Activated CD4-positive, alpha-beta memory T cell treated with anti-CD3 and anti-CD28 coated beads, Interleukin-2, amount 10 ng/mL, durations not matched to agents 7 days and 5 days (primary cell): ENCODE measurements around the gene APEH. TPM values are rescaled to one million over a fixed set of nuclear protein-coding genes. Genes with fewer than 3 reads are reported as not detected.

Experiments used
- CTCF ChIA-PET: fragments of 350-600 bp; sonication (Branson Sonifier 250); formaldehyde crosslinking; loops from one replicate; lab custom pipeline; 2021; ENCODE audit warnings: antibody characterized with exemption, inconsistent platforms; lab: Charles Lee
- POLR2A ChIA-PET: fragments of 350-600 bp; sonication (Branson Sonifier 250); formaldehyde crosslinking; loops from one replicate; lab custom pipeline; 2021; ENCODE audit warnings: antibody characterized with exemption; lab: Charles Lee
- DNase-seq: peaks from one replicate; pipeline ENCODE4 v3.0.0-alpha.2; 2020
- H3K27ac Mint-ChIP-seq: one replicate; pipeline ENCODE4 v1.8.0; 2021; ENCODE audit warnings: mild to moderate bottlenecking, mixed read lengths
- H3K27me3 Mint-ChIP-seq: one replicate; pipeline ENCODE4 v1.8.0; 2021; ENCODE audit warnings: mixed read lengths
- H3K36me3 Mint-ChIP-seq: one replicate; pipeline ENCODE4 v1.8.0; 2021; ENCODE audit warnings: low read depth, mixed read lengths
- H3K4me1 Mint-ChIP-seq: one replicate; pipeline ENCODE4 v1.8.0; 2021; ENCODE audit warnings: mixed read lengths
- H3K4me3 Mint-ChIP-seq: one replicate; pipeline ENCODE4 v1.8.0; 2021; ENCODE audit warnings: mild to moderate bottlenecking, mixed read lengths
- H3K9me3 Mint-ChIP-seq: one replicate; pipeline ENCODE4 v1.8.0; 2021; ENCODE audit warnings: mixed read lengths
- total RNA-seq, 2 experiments: library from RNA; stranded (reverse); gene quantifications; one replicate each; pipeline ENCODE4 v1.2.3, GENCODE V29; 2021

APEH gene
- total RNA-seq, 2 experiments from 2014 or later = 132 to 136 TPM

GRCh38 chr3:49721596-49721895 is 47.4 kb downstream of the APEH start:
- Mint-ChIP-seq H3K9me3 (no peaks in the 10 kb centered on the region), H3K36me3 (peaks cover 36% of the 10 kb centered on the region), H3K27me3 (no peaks in the 10 kb centered on the region), H3K27ac (no peak overlapping the region), H3K4me3 (peak overlapping the region; percentile 91), H3K4me1 (peaks cover 53% of the 10 kb centered on the region)
- no peak for DNase-seq
- ChIA-PET POLR2A (interaction anchor here (1.2 kb wide), 1 partner anchor 9 kb away, joined by 4 read pairs; no protein-coding TSS in a partner anchor), CTCF (no interaction called here)

GRCh38 chr3:49721896-49722781 is 48.0 kb downstream of the APEH start:
- peak overlapping the region; percentile 91 for H3K4me3 Mint-ChIP-seq
- H3K4me1 Mint-ChIP-seq = peaks cover 53% of the 10 kb centered on the region
- peak; percentile 15 for DNase-seq
- peak overlapping the region; percentile 97 for H3K27ac Mint-ChIP-seq
- CTCF ChIA-PET = no interaction called here
- H3K9me3 Mint-ChIP-seq = no peaks in the 10 kb centered on the region
- H3K36me3 Mint-ChIP-seq = peaks cover 36% of the 10 kb centered on the region
- no peaks in the 10 kb centered on the region for H3K27me3 Mint-ChIP-seq
- POLR2A ChIA-PET = interaction anchor here (1.2 to 1.5 kb wide), 3 partner anchors 10 to 82 kb away, joined by 5 to 11 read pairs (median 6); partner anchors contain the start of genes INKA1 and IP6K1

GRCh38 chr3:49722896-49723295 is 48.7 kb downstream of the APEH start:
- ChIA-PET CTCF (interaction anchor here (0.6 to 2.4 kb wide), 2 partner anchors 183 to 583 kb away, joined by 4 to 12 read pairs; no protein-coding TSS in a partner anchor), POLR2A (interaction anchor here (0.6 to 2.2 kb wide), 10 partner anchors 10 to 183 kb away, joined by 3 to 11 read pairs (median 5); partner anchors contain the start of genes INKA1 and IP6K1)
- peak overlapping the region; percentile 91 for H3K4me3 Mint-ChIP-seq
- no peak for DNase-seq
- H3K27ac Mint-ChIP-seq = peak overlapping the region; percentile 97
- H3K9me3 Mint-ChIP-seq = no peaks in the 10 kb centered on the region
- peaks cover 37% of the 10 kb centered on the region for H3K36me3 Mint-ChIP-seq
- H3K4me1 Mint-ChIP-seq = peaks cover 49% of the 10 kb centered on the region
- no peaks in the 10 kb centered on the region for H3K27me3 Mint-ChIP-seq

GRCh38 chr3:49723296-49723627 is 49.1 kb downstream of the APEH start:
- Mint-ChIP-seq H3K36me3 (peaks cover 37% of the 10 kb centered on the region), H3K4me3 (peak overlapping the region; percentile 91), H3K27ac (peak overlapping the region; percentile 97), H3K4me1 (peaks cover 49% of the 10 kb centered on the region), H3K27me3 (no peaks in the 10 kb centered on the region), H3K9me3 (no peaks in the 10 kb centered on the region)
- ChIA-PET POLR2A (interaction anchor here (0.6 to 2.2 kb wide), 16 partner anchors 10 to 252 kb away, joined by 3 to 11 read pairs (median 4); partner anchors contain the start of genes INKA1 and IP6K1), CTCF (interaction anchor here (0.6 to 2.4 kb wide), 4 partner anchors 15 to 583 kb away, joined by 3 to 12 read pairs (median 5); no protein-coding TSS in a partner anchor)
- DNase-seq = peak; percentile 79

GRCh38 chr3:49723628-49724551 is 49.7 kb downstream of the APEH start, which contains the start of gene GMPPB:
GMPPB (minus strand) TSS chr3:49723951; CDS start chr3:49723726, 225 bp downstream.
- Mint-ChIP-seq H3K27me3 (no peaks in the 10 kb centered on the region), H3K9me3 (no peaks in the 10 kb centered on the region), H3K36me3 (peaks cover 33% of the 10 kb centered on the region), H3K4me3 (peak within 1 kb of the TSS; percentile 91), H3K4me1 (peaks cover 44% of the 10 kb centered on the region), H3K27ac (peak within 1 kb of the TSS; percentile 97)
- ChIA-PET CTCF (interaction anchor here (0.6 to 2.4 kb wide), 3 partner anchors 15 to 184 kb away, joined by 3 to 12 read pairs (median 6); no protein-coding TSS in a partner anchor), POLR2A (interaction anchor here (0.7 to 2.2 kb wide), 20 partner anchors 11 to 630 kb away, joined by 3 to 8 read pairs (median 4); partner anchors contain the start of genes INKA1, IP6K1, QRICH1 and TRAIP)
- DNase-seq = peak; percentile 96

- peak overlapping the region; percentile 91 for H3K4me3 Mint-ChIP-seq
- DNase-seq = peak; percentile 37
- ChIA-PET POLR2A (interaction anchor here (0.7 to 2.2 kb wide), 14 partner anchors 11 to 631 kb away, joined by 3 to 8 read pairs (median 4); partner anchors contain the start of genes INKA1, IP6K1, QRICH1 and TRAIP), CTCF (interaction anchor here (1.3 to 2.4 kb wide), 2 partner anchors 16 to 185 kb away, joined by 3 to 12 read pairs; no protein-coding TSS in a partner anchor)
- H3K4me1 Mint-ChIP-seq = peaks cover 38% of the 10 kb centered on the region
- peaks cover 33% of the 10 kb centered on the region for H3K36me3 Mint-ChIP-seq
- no peaks in the 10 kb centered on the region for H3K9me3 Mint-ChIP-seq
- H3K27ac Mint-ChIP-seq = peak overlapping the region; percentile 97
- H3K27me3 Mint-ChIP-seq = no peaks in the 10 kb centered on the region
Measured at GRCh38 chr3:49724586-49724985, 50.4 kb downstream of the APEH start.

- no peaks in the 10 kb centered on the region for H3K27me3 Mint-ChIP-seq
- no peaks in the 10 kb centered on the region for H3K9me3 Mint-ChIP-seq
- no peak overlapping the region for H3K4me3 Mint-ChIP-seq
- peak overlapping the region; percentile 12 for H3K27ac Mint-ChIP-seq
- ChIA-PET POLR2A (interaction anchor here (0.6 to 1.2 kb wide), 2 partner anchors 77 to 401 kb away, joined by 3 read pairs; partner anchors contain the start of gene INKA1), CTCF (interaction anchor here (0.6 kb wide), 1 partner anchor 417 kb away, joined by 3 read pairs; no protein-coding TSS in a partner anchor)
- H3K4me1 Mint-ChIP-seq = peaks cover 26% of the 10 kb centered on the region
- H3K36me3 Mint-ChIP-seq = peaks cover 19% of the 10 kb centered on the region
- no peak for DNase-seq
Measured at GRCh38 chr3:49725906-49726681, 51.9 kb downstream of the APEH start.

GRCh38 chr3:49727154-49727923 is 53.2 kb downstream of the APEH start:
- CTCF ChIA-PET = no interaction called here
- H3K4me1 Mint-ChIP-seq = peaks cover 19% of the 10 kb centered on the region
- no peak for DNase-seq
- H3K27me3 Mint-ChIP-seq = no peaks in the 10 kb centered on the region
- peaks cover 19% of the 10 kb centered on the region for H3K36me3 Mint-ChIP-seq
- H3K4me3 Mint-ChIP-seq = no peak overlapping the region
- POLR2A ChIA-PET = no interaction called here
- H3K9me3 Mint-ChIP-seq = no peaks in the 10 kb centered on the region
- H3K27ac Mint-ChIP-seq = no peak overlapping the region

- DNase-seq = no peak
- Mint-ChIP-seq H3K27me3 (no peaks in the 10 kb centered on the region), H3K4me1 (peaks cover 13% of the 10 kb centered on the region), H3K27ac (no peak overlapping the region), H3K9me3 (no peaks in the 10 kb centered on the region), H3K36me3 (peaks cover 20% of the 10 kb centered on the region), H3K4me3 (no peak overlapping the region)
- ChIA-PET CTCF (no interaction called here), POLR2A (no interaction called here)
Measured at GRCh38 chr3:49727924-49728361, 53.8 kb downstream of the APEH start.

- DNase-seq = no peak
- Mint-ChIP-seq H3K36me3 (peaks cover 22% of the 10 kb centered on the region), H3K9me3 (no peaks in the 10 kb centered on the region), H3K4me3 (no peak overlapping the region), H3K4me1 (peaks cover 1% of the 10 kb centered on the region), H3K27ac (no peak overlapping the region), H3K27me3 (no peaks in the 10 kb centered on the region)
- ChIA-PET POLR2A (no interaction called here), CTCF (no interaction called here)
Measured at GRCh38 chr3:49729966-49730609, 55.9 kb downstream of the APEH start.

- no peak overlapping the region for H3K4me3 Mint-ChIP-seq
- POLR2A ChIA-PET = no interaction called here
- H3K27ac Mint-ChIP-seq = no peak overlapping the region
- no peaks in the 10 kb centered on the region for H3K9me3 Mint-ChIP-seq
- no peaks in the 10 kb centered on the region for H3K27me3 Mint-ChIP-seq
- peaks cover 3% of the 10 kb centered on the region for H3K4me1 Mint-ChIP-seq
- DNase-seq = no peak
- CTCF ChIA-PET = no interaction called here
- H3K36me3 Mint-ChIP-seq = peaks cover 34% of the 10 kb centered on the region
Measured at GRCh38 chr3:49732597-49732996, 58.4 kb downstream of the APEH start.
